ENCODE data around the gene GPR37.

The GPR37 gene

GRCh38 chr7:124754576-124755268, 10.9 kb downstream of the GPR37 start:
- no peak for TF ChIP-seq CTCF (conservative IDR thresholded peaks at IDR 0.05)
- H3K27ac ChIP-seq, result no peak overlapping the region

- peak overlapping the region; percentile 38 for H3K27ac ChIP-seq
- no peak for TF ChIP-seq CTCF (conservative IDR thresholded peaks at IDR 0.05)
Observed at GRCh38 chr7:124752310-124752709, 13.3 kb downstream of the GPR37 start.

GRCh38 chr7:124751027-124751426, 14.6 kb downstream of the GPR37 start:
- no peak for TF ChIP-seq CTCF (conservative IDR thresholded peaks at IDR 0.05)

GRCh38 chr7:124747072-124747471, 18.5 kb downstream of the GPR37 start:
- TF ChIP-seq CTCF (conservative IDR thresholded peaks at IDR 0.05), result no peak
- H3K27ac ChIP-seq, result no peak overlapping the region

More at GRCh38 chr7:124751027-124751426, 14.6 kb downstream of the GPR37 start:
- no peak overlapping the region for H3K27ac ChIP-seq

- no peak for TF ChIP-seq CTCF (conservative IDR thresholded peaks at IDR 0.05)
- no peak overlapping the region for H3K27ac ChIP-seq
Observed at GRCh38 chr7:124738639-124739038, 27.0 kb downstream of the GPR37 start.

- TF ChIP-seq CTCF (conservative IDR thresholded peaks at IDR 0.05), result no peak
- no peak overlapping the region for H3K27ac ChIP-seq
Observed at GRCh38 chr7:124737760-124738300, 27.8 kb downstream of the GPR37 start.

- H3K27ac ChIP-seq, result no peak overlapping the region
- TF ChIP-seq CTCF (conservative IDR thresholded peaks at IDR 0.05), result no peak
Observed at GRCh38 chr7:124728610-124729009, 37.0 kb downstream of the GPR37 start.
